IMR-90 (cell line): ENCODE data around the gene LILRB1.

Source experiments
- CEBPB ChIP-seq: IDR thresholded peaks from 2 replicates; pipeline ENCODE4 v1.6.1; 2012; ENCODE audit warnings: low read depth, low read length, improper control_type of control experiment
- CTCF ChIP-seq: conservative IDR thresholded peaks from 2 replicates; pipeline ENCODE4 v1.5.1; 2012; ENCODE audit warnings: mild to moderate bottlenecking, low read depth, low read length, improper control_type of control experiment
- POLR2A ChIP-seq: IDR thresholded peaks from 2 replicates; pipeline ENCODE4 v1.6.1; 2012; ENCODE audit warnings: mild to moderate bottlenecking, low read depth, low read length
- RAD21 ChIP-seq: IDR thresholded peaks from 2 replicates; pipeline ENCODE4 v1.6.1; 2012; ENCODE audit warnings: low read length, improper control_type of control experiment
- SMC3 ChIP-seq: fragments of 150-350 bp; IDR thresholded peaks from 2 replicates; pipeline ENCODE4 v1.6.1; 2016; ENCODE audit warnings: low read depth, mild to moderate bottlenecking, antibody characterized with exemption, low read length, moderate library complexity

- TF ChIP-seq RAD21 (no peak), CTCF (no peak), SMC3 (no peak), POLR2A (no peak), CEBPB (no peak)
Measured at GRCh38 chr19:54586397-54586796, 43.9 kb upstream of the LILRB1 start.
